ENCODE data around the gene RABEP1.

The RABEP1 gene

DNA sequence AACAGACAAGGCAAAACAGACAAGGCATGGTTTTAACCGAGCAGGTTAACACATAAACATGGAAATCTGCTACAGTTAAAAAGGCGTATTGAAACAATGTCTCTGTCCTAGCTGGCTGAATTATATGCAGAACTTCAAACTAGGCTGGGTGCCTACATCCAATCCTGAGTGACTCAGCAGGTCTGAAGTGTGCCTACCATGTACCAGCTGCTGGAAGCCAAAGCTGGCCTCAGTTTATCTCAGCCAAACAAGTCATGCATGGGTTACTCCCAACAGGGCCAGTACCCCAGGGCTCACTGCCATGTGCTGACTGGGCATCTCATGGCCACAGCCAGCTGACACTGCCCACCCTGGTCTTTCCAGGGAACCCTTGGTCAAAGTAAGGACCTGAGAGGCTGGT lies 152.9 kb downstream of the RABEP1 start:
- no peak for TF ChIP-seq ZFX (IDR thresholded peaks at IDR 0.05; ENCODE audit: borderline replicate concordance)
- H3K27ac ChIP-seq = no peak overlapping the region
